Measurements from ENCODE around the gene NOC4L.

Gene NOC4L

DNA sequence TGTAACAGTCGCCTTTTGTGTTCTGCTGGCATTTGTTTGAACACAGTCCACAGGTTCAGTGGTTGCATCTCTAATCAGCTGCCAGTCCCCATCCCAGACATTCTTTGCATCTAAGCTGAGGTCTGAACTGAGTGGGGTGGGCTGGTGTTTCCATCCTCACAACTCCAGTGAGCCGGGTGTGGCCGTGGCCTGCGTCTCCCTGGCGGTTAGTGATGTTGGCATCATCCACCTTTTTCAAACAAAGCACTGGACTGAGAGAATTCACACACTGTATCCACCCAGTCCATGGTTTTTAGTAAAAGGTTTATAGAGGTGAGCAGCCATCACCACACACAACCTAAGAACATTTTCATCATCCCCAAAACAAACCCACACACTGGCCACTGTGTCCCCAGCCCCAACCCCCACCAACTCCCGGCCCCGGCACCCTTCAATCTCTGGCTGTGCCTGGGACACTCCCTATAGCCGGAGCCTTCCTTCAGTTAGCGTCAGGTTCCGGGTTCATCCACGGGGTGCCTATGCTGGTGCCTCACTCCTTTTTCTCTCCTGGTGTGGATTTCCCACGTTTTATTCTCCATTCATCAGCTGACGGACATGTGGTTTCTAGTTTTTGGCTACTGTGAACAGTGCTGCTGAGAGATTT is 6.7 kb upstream of the NOC4L start:
- ChIA-PET POLR2A (no interaction called here), CTCF (interaction anchor here (0.8 kb wide), 1 partner anchor 9 kb away, joined by 3 read pairs; no protein-coding TSS in a partner anchor)
- TF ChIP-seq, protein P1, sequence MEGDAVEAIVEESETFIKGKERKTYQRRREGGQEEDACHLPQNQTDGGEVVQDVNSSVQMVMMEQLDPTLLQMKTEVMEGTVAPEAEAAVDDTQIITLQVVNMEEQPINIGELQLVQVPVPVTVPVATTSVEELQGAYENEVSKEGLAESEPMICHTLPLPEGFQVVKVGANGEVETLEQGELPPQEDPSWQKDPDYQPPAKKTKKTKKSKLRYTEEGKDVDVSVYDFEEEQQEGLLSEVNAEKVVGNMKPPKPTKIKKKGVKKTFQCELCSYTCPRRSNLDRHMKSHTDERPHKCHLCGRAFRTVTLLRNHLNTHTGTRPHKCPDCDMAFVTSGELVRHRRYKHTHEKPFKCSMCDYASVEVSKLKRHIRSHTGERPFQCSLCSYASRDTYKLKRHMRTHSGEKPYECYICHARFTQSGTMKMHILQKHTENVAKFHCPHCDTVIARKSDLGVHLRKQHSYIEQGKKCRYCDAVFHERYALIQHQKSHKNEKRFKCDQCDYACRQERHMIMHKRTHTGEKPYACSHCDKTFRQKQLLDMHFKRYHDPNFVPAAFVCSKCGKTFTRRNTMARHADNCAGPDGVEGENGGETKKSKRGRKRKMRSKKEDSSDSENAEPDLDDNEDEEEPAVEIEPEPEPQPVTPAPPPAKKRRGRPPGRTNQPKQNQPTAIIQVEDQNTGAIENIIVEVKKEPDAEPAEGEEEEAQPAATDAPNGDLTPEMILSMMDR (IDR thresholded peaks at IDR 0.05; ENCODE audit: insufficient read depth, low read length, missing control alignments) = no peak
- DNase-seq (ENCODE audit: low read depth, low spot score) = no peak
- no peak overlapping the region for H3K4me3 ChIP-seq (ENCODE audit: low read depth, low read length)

DNA sequence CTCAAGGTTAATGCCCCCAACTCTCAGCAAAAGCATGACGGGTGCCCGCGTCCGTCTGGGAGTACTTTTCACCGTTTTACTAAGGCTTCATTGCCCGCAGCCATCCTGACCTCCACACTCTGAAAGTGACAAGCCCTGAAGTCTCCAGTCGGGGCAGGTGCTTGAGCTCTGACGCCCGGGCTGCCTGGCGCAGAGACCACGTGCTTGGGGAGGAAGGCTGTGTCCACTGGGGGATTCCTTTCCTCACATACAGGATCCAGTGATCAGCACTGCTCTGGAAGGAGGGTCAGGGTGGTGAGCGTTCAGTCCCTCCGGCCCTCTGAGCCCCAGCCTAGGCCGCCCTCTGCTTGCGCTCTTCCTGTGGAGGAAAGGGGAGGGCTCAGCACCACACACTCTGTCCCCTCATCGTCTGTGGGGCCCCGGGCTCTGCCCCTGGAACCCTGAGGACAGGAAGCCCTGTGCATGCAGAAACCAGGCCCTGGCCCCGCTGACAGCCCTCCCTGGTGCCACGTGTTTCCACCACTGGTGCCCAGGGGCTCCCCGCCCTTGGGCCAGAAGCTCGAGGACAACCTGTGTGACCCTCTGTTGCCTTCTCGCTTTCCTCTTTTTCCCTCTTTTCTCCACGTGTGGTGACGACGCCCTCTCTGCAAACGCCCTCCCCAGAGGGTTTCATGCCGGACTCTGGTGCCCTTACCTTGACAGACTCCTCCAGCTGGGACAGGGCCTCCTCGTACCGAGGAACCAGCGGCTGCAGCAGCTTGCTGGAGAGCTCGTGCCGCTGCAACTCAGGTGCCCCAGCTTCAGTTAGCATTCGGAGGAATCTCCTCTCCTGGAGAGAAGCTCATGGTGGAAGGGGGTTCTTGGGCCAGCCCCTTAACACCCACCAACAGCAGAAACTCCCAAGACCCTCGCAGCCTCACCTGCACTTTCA is 5.1 kb upstream of the NOC4L start:
- no peak overlapping the region for H3K4me3 ChIP-seq (ENCODE audit: low read depth, low read length)
- POLR2A ChIA-PET = no interaction called here
- TF ChIP-seq, protein P1 (IDR thresholded peaks at IDR 0.05; ENCODE audit: insufficient read depth, low read length, missing control alignments) = no peak
- CTCF ChIA-PET = interaction anchor here (0.8 kb wide), 1 partner anchor 275 kb away, joined by 3 read pairs; no protein-coding TSS in a partner anchor
- no peak for DNase-seq (ENCODE audit: low read depth, low spot score)

DNA sequence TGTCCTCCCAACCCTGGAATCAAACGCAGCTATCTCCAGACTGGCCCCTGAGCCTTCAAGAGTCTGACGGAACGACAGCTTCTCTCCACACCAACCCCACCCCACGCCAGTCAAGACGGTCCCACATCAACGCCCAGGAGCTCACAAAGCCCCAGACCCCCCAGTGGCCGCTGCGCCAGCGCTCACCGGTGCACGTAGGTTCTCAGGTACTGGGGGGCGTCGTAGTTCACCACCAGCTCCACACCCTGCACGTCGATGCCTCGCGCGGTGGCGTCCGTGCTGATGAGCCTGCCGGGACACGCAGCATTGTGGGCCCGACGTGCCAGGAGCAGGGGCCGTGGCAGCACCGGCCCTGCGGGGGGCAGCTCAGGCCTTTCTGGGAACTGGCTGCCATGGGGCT is 4.3 kb upstream of the NOC4L start:
- POLR2A ChIA-PET = no interaction called here
- DNase-seq (ENCODE audit: low read depth, low spot score) = no peak
- CTCF ChIA-PET = interaction anchor here (0.8 kb wide), 1 partner anchor 274 kb away, joined by 3 read pairs; no protein-coding TSS in a partner anchor
- TF ChIP-seq, protein P1 (IDR thresholded peaks at IDR 0.05; ENCODE audit: insufficient read depth, low read length, missing control alignments) = no peak
- no peak overlapping the region for H3K4me3 ChIP-seq (ENCODE audit: low read depth, low read length)

DNA sequence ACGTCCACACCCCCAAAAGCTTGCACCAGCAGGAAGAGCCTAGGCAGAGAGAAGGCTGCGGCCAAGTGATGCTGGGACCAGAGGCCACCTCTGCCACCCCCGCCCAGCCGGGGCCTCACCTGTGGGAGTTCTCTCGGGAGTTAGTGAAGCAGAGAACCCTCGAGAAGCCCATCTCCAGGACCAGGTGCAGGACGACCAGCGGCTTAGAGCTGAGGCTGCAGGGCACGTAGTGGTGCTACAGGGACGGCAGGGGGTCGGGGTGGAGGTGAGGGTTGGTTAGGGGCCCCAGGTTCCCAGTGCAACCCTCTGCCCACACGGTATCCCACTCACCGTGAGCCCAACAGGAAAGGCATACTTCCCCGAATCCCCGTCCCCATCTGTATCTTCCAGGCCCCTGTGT is 3.8 kb upstream of the NOC4L start:
- TF ChIP-seq, protein P1 (IDR thresholded peaks at IDR 0.05; ENCODE audit: insufficient read depth, low read length, missing control alignments) = no peak
- ChIA-PET POLR2A (no interaction called here), CTCF (interaction anchor here (0.6 kb wide), 1 partner anchor 383 kb away, joined by 3 read pairs; no protein-coding TSS in a partner anchor)
- no peak overlapping the region for H3K4me3 ChIP-seq (ENCODE audit: low read depth, low read length)
- DNase-seq (ENCODE audit: low read depth, low spot score) = no peak

DNA sequence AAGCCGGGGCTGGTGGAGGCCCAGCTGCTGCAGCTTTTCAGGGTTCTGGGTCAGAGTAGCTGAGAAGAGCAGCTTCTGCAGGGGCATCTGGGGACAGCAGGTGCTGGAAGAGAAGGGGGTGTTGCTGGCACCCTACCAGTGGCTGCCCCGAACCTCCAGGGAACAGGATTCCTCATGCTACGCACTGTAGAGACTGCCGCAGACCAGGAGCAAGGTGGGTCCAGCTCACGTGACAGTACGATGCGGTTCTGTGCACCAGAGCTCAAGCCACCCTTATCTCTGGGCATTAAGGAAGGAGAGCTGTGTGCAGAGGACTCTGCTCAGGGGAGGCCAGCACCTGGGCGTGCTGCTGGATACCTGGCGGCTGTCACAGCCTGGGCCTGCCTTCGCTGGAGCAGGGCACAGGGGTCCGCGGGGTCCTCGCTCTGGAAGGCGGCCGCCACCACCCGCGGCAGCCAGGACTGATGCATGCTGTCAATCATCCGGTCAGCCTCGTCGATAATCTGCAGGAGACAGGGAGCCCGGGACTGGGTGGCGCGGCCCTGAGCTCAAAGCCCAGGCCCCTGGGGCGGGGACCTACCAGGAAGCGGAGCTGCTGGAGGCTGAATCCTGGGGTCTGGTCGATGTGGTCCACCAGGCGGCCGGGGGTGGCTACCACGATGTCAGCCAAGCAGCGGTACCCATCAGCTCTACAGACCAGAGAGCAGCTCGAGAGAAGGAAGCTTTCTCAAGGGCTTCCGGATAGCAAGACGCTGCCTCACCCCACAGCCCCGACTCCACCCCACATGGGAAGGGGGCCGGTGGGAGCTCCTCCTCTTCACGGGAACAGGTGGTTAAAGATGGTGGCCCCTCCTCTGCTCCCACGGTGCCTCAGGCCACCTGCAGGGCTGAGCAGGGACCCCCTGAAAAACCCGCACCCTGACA is 3.1 kb upstream of the NOC4L start:
- CTCF ChIA-PET = interaction anchor here (0.6 to 2.7 kb wide), 3 partner anchors 11 to 382 kb away, joined by 3 to 8 read pairs (median 7); no protein-coding TSS in a partner anchor
- H3K4me3 ChIP-seq (ENCODE audit: low read depth, low read length) = no peak overlapping the region
- POLR2A ChIA-PET = interaction anchor here (1.5 kb wide), 1 partner anchor 9 kb away, joined by 3 read pairs; no protein-coding TSS in a partner anchor
- DNase-seq (ENCODE audit: low read depth, low spot score) = no peak
- TF ChIP-seq, protein P1 (IDR thresholded peaks at IDR 0.05; ENCODE audit: insufficient read depth, low read length, missing control alignments) = no peak
